ENCODE measurements around the gene CNTN5.

The CNTN5 gene

DNA sequence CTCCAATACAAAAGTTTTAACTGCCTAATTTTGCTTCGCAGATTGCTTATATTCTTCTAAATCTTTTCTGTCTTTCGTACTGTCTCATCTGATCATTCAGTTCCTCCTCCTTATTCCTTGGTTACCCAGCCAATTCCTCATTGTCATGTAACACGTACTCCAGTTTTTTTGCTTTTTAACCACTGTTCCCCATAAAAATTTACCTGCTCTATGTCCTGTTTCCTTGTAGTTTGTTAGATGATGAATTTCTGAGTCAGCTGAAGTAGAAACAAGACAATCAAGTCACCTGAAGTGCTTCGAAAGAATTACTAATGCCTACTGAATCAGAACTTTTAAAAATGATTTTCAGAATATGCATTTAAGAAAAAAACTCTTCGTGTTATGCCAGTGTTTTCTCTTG lies 150.6 kb downstream of the CNTN5 start:
- no peak for DNase-seq

DNA sequence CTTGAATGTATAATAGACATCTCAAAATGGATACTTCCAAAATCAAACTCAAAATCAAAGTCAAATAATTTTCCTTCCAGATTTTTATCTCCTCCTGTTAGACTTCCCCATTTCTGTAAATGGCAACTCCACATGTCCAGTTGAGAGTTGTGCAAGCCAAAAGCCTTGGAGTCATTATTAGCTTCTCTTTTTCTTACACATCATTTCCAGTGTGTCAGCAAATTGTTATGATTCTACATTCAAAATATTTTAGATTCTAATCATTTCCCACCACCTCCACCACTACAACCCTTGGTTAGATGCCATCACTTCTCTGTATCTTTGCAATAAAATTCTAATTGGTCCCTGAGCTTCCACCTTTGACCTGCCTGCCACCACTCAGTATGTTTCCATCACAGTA lies 155.7 kb downstream of the CNTN5 start:
- DNase-seq = no peak

DNA sequence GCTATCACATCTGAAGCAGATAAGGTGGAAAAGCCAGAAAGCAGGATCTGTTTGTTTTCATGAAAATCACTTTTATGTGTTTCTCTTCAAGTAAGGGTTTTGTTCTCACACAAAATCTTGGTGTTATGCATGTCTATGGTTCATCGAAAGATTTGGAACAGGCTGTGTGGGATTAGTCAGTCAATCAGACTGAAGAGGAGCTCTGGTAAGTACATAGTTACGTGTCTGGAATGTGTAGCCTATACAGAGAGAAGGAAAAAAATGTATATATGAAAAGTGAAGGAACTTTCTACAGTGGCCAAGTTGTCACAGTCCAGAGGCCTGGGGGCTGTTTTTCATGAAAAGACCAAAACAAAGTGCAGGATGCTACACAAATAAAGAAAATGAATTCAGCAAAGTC lies 156.7 kb downstream of the CNTN5 start:
- DNase-seq = no peak

DNA sequence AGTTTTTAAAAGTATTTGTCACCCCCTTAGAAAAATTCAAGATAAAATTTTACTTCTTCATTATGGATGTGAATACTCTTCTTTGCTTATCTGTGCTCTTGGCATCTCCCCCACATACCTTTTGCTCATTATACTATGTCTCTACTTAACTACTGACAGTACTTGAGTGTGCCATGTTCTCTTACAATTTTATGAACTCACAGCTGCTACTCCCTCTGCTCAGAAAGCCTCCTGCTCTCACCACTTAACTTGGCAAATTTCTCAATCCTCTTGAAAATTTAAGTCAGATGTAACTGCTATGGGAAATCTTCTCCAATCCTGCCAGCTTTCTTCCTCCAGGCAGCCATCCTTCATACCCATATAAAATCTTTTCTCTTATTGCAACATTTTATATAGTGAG lies 163.4 kb downstream of the CNTN5 start:
- DNase-seq = no peak

DNA sequence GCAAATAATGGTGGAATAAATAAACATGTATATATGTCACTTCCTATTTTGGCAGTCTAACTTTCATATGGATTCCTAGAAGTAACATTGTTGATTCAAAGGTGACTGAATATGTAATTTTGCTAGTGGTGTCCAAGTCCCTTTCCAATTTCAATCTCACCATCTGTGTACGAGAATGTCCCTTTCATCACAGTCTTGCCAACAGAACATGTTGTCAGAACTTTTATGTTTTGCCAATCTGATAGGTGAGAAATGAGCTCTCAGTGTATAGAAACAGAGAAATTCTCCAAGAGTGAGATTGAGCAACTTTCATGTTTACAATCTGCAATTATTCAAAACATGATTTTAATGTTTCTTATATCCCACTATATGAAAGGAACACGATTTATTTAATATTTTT lies 167.5 kb downstream of the CNTN5 start:
- DNase-seq = no peak

DNA sequence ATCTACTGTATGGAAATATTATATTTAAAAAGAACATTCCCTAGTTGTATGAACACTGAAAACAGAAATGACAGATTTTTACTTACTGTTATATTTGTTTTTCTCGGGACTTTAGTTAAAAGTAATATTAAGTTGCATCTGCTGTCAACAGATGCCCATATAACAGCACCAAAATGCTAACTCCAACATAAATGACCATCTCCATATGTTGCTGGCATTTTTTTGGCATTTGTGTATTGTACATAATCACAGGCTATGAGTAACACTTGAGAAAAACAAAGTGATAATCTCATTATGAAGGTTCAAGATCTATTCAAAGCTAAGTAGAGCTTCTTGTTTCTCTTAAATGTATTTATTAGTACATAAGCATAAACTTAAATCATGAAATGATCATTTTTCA lies 172.0 kb downstream of the CNTN5 start:
- no peak for DNase-seq

DNA sequence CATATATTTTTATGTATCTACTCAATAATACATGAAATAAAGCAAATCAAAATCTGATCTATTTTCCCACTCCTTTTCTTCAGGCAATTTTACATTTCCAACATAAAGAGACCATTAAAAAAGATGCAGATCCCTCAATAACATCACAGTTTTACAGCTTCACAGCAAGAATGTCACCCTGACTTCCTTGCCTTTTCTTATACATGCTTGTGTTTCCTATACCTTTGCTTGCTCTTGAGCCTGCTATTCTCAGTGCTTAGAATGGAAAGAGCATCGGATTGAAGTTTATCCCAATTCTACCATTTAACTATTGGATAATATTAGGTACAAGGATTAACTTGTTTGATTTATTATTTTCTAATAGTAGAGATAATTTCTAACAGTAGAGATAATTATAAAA lies 176.7 kb downstream of the CNTN5 start:
- DNase-seq = no peak

DNA sequence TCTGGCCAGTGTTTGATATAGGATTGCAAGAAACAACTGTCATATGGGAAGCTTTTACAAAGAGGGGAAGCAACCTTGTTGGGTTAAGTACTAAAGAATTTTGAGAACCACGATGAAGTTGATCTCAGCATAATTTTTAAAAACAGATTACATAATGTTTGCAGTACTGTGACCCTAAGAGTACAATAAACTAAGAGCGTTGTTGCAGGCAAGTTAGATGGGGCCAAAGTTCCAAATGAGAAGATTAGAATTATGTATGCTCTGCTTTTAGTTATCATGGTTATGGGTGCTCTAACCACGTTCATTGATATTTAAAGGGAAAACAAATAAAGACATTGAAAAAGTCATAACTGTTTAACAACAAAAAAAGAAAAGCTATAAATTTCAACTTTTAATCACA lies 177.5 kb downstream of the CNTN5 start:
- DNase-seq = no peak

DNA sequence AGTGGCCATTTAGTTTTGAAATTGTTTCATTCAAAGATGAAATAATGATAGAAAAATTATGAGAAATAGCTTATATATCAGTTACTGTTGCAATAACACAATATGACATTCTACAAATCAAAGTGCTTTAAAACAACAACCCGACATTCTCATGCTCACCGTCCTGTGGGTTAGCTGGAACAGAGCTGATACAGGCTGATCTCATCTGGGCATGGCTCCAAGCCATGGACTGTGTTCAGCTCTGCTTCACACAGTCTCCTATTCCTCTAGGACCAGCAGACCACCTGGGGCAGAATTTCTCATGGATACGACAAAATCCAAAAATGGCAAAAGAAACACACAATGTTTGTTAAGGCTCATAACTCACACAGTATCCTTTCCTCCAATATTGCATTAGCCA lies 178.6 kb downstream of the CNTN5 start:
- no peak for DNase-seq

DNA sequence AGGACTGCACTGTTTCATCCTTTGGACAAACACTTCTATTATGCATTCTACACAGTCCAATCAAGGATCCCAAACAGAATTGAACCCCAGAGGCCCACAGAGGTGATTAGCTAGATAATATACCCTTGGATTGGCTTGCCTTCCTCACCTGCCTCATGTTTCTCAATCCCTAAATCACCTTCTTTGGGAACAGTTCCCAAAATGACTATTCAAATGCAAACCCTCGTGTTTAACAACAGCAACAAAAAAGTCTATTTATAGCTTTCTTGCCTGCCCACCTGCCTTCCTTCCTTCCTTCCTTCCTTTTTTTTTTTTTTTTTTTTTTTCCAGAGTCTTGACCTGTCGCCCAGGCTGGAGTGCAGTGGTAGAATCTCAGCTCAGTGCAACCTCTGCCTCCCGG lies 180.0 kb downstream of the CNTN5 start:
- DNase-seq = no peak

DNA sequence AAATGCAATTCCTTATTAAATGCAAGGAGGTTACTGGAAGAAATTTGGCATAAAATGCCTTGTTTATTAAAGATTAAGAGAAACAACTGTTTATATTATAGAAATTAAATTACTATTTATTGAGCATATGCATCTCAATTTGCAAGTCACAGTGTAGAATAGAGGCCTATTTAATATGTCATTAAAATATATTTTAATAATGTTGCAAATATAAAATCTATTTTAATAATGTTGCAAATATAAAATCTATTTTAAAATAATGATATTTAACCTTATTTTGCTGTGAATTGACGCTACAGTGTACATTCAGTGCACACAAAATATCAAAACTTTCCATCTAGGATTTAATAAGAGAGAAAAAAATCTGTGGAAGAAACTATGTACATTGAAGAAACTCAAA lies 188.1 kb downstream of the CNTN5 start:
- DNase-seq = no peak

DNA sequence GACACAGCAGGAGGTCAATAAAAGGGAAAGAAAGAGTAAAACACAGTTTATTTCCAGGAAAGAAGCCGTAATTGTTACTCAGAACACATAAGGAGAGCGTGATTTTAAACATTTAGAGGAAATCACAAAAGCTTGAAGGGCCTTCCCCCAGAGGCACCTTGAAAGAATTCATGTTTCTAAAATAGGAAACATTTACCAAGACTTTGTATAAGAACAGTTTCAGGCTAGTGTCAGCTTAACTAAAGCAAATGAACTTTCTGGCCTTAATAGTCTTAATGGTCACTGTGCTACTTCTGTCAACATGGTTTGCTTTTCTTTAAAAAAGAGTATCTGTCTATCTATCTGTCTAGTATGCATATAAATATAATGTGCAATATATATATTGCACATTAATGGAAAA lies 208.8 kb downstream of the CNTN5 start:
- DNase-seq = no peak

DNA sequence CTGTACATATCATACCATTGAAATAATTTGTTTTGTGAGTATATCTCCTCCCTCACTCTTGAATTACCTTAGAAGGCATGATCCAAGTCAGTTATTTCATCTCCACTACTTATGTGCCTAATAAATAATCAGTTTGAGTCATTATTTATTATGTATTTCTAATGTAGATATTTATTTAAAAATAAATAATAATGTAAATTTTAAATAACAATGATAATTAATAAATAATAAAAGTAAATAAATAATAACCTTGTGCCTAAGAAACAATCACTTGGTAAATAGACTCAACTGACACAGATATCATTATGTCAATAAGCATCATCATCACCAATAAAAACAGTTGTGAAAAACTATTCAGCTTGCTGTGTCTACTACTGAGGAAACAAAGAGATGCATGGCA lies 213.8 kb downstream of the CNTN5 start:
- no peak for DNase-seq

DNA sequence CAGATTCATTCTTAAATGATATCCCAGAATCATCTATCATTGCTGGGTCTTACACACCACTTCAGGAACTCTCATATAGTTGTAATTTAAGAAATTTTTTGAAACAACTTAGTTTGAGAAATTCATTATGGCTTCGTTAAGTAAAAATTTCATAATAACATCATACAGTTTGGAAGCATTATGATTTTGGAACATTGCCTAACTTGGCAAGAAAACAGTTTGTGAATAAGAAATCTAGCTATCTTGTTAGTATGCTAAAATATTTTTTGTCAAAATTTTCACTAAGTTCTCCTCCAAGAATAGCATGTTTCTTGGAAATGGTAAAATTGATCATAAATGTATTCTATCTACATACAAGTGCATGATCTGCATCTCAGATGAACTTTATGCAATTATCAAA lies 217.7 kb downstream of the CNTN5 start:
- no peak for DNase-seq

DNA sequence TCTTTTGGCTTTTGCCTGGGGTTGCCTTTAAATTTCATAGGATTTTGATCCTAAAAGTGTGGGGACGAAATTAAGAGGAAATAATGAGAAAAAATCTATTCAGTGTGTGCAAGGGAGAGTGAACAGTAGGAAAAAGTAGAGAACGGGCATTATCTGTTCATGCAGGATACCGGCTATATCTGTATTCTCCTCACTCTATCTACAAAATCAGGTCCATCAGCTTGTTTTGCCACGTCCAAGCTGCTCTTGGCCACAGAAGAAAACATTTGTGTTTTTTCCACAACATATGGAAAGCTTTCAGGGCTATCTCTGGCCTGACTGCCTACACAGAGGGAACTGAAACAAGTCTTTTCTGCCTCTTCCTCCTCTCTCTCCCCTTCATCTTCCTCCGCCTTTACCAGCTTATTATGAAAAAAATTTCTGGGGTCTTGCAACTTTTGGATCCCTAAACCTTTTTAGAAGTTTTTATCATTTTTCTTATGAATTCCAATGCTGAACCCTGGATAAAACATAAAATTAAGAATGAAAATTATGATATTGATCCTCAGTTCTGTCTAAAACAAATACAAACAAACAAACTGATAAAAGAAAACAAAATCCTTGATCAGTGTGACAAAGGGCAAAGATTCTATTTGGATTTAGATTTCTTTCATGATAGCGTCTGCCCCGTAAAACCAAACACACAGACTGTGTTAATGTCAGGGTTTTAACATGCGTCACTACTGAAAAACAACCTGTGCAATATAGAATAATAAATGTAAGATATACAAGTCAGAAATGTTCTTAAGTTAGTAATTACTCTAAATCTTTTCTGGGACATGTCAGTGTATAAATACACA lies 219.7 kb downstream of the CNTN5 start:
- no peak for DNase-seq

DNA sequence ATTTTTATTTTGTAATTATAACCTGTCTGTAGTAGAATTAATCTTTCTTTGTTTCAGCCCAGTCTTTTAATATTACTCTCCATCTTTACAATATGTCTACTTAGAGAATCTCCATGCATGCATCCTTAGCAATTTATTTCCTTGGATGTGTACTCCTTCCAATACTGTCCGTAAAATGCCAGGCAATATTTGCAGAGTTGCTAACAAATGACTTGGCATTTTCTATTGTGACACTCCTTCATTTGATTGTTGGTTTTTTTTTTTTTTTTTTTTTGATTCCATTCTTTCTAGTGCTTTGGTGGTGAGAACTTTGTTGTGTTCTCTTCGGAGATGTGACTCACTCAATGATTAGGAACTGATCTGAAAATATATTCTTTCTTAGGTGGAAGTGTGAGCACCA lies 220.3 kb downstream of the CNTN5 start:
- no peak for DNase-seq

DNA sequence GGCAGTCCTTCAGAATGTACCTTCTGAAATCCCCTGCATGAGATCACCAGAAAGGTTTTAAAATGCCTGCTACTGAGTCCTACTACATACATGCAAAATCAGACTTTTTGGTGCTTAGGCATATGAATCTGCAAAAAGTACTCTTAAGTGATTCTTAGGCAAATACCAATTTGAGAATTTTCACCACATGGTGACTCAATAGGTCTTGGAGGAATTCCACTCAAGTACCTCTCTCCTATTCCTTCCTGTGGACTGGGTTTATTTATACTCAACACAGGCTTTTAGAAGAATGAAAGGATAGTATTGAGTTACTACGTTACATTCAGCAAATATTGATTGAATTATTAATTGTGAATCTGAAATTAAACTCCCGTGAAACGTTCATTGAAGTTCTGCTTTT lies 223.9 kb downstream of the CNTN5 start:
- DNase-seq = no peak

DNA sequence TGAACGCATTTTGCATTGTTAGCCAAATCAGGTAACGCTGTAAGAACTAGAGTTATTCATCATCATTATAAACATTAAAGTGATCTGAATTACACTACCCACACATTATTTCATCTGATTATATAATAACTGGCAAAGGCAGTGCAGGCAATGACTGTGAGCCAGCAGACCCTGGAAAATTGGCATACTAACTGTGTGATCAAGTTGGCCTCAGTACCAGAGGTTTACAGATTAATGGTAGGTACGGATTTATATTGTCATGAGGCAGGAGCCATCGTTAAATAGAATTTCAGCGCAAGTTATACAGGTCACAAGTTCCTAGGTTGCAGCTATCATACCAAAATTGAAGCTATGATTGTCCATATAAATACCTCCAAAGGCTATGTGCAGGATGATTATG lies 225.4 kb downstream of the CNTN5 start:
- DNase-seq = no peak

DNA sequence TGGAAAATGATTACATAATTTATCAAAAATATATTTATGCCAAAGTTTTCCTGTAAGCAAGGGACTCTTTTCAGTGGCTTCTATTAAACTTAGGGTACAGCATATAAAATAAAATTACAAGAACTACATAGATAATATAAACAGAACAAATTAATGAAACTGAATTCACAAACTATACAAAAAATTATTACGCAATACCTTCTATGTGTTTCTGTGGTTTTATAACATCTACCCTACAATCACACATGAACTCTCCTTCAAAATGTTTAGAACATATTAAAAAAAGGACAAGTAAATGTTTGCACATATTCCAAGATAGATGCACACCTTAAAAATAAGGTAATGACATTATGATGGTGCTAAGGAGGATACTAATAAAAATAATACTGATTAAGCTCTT lies 235.9 kb downstream of the CNTN5 start:
- no peak for DNase-seq

DNA sequence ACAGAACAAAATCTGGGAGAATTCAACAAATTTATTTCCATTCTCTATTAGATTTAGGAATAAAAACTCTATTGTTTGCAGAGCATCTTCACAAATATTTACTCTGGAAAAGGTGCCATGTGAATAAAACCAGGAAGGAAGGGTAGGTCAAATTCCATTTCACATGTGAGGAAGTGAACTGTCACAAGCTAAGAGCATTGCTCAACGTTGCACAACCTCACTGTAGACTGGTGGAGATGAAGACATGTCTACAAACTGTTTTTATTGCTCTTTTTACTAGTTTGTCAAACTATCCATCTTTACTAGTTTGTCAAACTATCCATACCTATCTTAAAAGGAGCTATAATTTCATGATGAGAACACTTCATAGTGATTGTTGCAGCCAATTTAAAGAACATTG lies 236.4 kb downstream of the CNTN5 start:
- no peak for DNase-seq

DNA sequence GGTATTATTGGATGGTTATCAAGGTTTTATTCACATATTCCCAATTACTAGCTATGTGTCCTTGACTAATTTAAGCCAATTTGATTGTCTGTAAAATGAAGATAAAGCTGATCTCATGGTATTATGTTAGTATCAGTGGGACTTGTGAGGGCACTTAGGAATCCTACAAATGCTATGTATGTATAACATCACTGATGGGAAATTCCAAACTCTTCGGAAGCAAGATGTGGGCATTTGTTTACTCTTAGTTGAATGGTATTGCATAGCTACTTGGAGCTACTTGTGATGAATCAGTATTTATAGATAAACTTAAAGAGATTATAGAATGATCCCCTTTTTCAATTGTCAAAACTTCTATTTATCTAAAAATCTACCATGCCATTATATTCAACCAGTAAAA lies 239.9 kb downstream of the CNTN5 start:
- no peak for DNase-seq

DNA sequence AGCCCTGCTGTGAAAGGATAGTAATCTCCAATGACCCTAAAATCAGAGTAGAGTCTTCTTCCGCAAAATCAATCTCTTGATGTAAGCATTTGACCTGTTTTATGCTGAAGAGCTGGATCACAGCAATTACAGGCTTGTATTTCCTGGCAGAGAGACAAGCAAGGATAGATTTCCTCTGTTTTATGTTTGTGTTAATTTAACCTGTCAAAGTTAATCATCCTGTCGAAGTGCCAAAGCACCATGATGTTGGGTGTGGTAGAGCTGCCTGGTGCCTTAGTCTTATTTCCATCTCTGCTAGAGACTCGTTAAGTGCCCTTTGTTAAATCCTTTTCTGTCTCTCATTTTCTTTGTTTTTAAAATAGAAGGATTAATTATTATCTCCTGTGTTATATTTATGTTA lies 248.1 kb downstream of the CNTN5 start:
- no peak for DNase-seq

DNA sequence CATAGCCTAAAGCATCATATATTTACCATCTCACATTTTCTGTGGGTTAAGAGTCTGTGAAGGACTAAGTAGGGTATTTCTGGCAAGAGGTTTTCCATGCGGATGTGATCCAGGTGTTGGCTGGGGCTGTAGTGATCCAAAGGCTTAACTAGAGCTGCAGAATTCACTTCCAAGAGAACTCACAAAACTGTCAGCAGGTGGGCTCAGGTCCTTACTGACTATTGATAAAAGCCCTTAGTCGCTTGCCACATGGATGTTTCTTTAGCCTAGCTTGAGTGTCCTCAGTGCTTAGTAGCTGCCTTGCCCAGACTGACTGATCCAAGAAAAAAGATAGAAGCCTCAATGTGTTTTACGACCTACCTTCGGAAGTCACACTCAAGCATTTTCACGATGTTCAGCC lies 250.8 kb downstream of the CNTN5 start:
- no peak for DNase-seq

DNA sequence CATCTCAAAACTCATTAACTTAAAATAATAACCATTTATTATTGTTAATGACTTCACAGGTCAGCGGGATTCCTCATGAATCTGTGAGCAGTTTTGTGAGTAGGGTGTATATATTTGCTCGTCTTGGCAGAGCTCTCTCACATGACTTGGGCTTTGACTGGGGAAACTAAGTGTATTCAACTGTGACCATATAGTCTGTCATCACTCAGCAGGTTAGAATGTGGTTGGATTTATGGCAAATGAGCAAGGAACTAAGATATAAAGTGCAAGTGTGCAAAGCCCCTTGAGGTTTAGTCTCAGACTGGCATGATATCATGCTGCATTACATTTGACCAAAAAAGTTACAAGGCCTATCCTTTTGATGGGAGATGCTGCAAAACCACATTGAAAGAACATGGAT lies 254.8 kb downstream of the CNTN5 start:
- no peak for DNase-seq

DNA sequence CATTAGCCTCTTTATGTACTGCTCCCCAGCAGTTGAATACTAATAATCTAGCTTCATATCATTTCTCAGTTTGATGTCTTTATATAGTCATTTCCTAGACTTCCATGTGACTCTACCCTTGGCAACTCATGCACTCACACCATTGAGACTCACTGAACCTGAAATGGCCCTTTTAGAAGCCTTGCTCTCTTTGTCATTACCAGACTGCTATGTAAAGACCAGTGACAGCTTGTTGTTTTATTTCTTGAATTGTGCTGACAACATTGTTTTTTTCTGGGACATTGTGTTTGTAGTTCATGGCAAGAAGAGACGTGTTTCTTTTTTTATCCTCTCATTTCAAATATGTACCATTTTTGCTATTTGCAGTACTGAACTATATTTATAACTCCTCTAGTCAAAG lies 256.5 kb downstream of the CNTN5 start:
- no peak for DNase-seq

DNA sequence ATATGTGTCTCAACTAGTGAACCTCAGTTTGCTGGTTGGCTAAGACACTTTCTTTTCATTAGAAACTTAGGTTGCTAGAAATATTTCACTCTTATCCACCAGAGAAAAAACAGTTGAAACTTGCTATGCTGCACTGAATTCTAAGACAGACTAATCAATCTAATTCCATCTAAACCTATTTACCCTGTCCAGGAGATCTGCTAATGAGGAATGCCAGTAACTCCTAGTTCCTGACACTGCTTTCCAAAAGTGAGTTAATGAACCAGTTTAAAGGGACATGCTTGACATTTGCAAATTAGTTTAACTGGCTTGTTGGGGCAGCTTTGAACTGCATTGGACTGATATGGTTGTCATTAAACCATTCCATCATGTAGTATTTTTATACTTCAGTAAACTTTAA lies 258.5 kb downstream of the CNTN5 start:
- no peak for DNase-seq
